NAMALWA (cell line): ENCODE measurements around the gene FNDC3A.
"Not testable (repeated sequence)": the region's sequence is repeated elsewhere in the genome, so short reads cannot be mapped to it uniquely, and the experiment has no call there.

Source experiments
- DNase-seq: peaks from one replicate; pipeline ENCODE4 v3.0.0-alpha.2; 2015; ENCODE audit warnings: low spot score

The FNDC3A gene

DNA sequence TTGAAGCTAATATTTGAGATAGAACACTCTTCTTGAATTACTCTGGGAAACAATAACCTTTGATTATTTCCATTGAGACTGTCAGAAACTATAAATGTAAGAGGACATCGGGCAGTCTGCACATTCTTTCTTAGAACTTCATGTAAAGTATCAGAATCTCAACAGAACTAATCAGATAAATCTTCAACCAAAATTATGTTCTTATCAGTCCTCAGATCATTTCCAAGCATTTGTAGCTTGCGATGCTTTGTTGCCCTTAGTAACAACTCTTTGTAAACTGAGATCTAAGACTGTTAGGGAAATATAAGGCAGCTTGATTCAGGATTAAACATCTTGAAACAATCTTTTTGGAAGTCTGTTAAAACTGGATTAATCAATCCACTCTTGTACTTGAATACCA, 70.3 kb downstream of the FNDC3A start:
- no peak for DNase-seq

DNA sequence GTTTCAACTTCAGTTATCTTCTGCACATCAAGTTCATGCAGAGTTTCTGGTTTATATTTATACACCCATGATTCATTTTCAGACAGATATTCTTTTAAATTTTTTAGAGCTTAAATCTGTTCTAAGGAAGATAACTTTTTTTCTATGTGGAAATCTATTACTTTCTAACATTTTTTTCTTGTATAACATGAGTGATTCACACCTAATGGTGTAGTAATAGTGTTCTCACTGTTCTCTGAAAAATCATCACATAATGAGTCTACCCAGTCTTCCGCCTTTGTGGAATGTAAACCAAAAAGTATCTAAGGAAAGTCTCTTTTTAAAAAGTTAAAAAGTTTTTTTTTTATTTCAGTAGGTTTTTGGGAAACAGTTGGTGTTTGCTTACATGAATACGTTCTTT, 70.8 kb downstream of the FNDC3A start:
- DNase-seq = no peak

DNA sequence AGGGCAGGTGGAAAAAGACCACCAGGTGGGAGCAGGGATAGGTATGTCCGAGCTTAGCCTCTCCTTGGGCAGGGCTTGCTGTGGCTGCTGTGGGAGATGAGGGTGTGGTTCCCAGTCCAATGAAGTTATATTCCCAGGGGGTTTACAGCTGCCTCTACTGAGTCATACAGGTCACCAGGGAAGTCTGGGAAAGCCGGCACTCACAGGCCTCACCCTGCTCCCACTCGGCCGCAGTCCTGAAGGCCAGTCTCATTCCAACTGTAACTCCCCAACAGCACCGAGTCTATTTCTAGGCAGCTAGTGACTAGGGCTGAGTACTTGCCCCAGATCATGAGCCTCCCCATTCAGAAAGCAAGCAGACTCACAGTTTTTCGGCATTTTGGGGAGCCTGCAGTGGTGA, 77.1 kb downstream of the FNDC3A start:
- DNase-seq = no peak

DNA sequence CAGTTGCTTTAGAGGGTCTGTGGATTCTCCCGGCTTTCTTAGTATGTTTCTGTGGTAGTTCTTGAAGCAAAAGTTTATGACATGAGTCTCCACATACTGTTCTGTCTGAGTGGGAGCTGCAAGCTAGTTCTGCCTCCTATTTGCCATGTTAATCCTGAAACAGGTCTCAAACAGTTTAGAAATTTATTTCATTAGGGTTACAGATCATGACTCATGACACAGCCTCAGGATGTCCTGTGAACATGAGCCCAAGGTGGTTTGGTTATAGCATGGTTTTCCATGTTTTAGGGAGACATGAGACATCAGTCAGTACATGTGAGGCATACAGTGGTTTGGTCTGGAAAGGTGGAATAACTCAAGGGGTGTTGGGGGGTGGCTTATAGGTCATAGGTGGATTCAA, 77.5 kb downstream of the FNDC3A start:
- no peak for DNase-seq

DNA sequence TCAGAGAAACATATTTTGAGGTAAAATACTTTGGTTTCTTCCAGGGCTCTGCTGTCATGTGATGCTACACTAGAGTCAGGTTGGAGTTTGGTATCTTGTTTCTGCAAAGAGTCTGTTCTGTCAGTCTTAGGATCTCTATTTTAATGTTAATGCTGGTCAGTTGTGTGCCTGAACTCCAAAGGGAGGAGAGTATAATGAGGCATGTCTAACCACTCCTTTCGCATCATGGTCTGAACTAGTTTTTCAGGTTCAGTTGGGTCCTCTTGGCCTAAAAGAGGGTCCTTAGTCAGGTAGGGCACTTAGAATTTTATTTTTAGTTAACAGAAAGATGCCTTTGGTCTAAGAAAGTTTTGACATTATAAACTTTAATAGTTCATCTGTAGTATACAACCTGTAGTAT, 78.2 kb downstream of the FNDC3A start:
- no peak for DNase-seq

DNA sequence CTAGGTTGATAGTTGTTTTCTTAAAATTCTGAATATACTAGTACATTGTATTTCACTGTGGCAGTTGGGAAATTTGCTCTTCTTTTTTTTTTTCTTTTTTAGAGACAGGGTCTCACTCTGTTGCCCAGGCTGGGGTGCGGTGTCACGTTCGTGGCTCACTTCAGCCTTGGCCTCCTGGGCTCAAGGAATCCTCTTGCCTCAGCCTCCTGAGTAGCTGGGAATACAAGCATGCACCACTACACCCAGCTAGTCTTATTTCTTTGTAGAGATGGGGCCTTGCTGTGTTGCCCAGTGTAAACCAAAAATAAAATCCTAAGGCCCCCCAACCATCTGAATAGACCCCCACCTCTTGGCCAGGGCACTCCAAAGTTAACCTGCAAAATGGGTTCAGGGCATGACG, 79.3 kb downstream of the FNDC3A start:
- DNase-seq = no peak

DNA sequence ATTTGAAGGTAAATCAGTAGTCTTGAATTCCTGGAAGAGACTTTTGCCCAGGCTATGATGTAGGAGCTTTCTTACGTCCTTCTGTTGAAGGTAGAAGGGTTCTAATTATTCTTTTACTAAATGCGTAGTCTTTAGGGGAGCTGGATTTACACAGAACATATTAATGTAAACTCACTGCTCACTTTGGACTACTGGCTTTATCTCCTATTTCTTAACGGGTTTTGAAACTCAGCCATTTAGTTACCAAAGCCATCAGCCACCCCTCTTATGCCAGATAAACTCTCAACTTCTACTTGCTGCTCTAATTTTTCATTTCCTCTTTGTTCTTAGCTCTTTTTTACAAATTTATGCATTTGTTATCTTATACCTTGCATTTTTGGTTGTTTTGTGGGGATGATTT, 81.5 kb downstream of the FNDC3A start:
- no peak for DNase-seq

DNA sequence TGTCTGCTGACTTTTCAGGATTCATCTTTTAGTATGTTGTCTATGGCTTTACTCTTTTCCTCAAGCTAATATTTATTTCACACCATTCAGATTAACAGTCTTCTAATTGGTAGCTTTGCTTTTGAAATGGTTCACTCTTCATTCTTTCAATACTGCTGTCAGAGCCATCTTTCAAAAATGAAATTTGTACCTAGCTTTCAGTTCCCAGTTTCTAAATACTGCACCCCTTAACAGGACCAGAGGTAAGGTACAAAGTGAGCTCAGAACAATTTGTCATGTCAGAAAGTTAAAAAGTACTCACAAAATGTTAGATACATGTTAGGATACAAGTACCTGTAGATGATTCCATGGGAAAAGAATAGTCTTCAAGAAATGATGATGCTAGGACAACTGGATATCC, 83.0 kb downstream of the FNDC3A start:
- DNase-seq = no peak

DNA sequence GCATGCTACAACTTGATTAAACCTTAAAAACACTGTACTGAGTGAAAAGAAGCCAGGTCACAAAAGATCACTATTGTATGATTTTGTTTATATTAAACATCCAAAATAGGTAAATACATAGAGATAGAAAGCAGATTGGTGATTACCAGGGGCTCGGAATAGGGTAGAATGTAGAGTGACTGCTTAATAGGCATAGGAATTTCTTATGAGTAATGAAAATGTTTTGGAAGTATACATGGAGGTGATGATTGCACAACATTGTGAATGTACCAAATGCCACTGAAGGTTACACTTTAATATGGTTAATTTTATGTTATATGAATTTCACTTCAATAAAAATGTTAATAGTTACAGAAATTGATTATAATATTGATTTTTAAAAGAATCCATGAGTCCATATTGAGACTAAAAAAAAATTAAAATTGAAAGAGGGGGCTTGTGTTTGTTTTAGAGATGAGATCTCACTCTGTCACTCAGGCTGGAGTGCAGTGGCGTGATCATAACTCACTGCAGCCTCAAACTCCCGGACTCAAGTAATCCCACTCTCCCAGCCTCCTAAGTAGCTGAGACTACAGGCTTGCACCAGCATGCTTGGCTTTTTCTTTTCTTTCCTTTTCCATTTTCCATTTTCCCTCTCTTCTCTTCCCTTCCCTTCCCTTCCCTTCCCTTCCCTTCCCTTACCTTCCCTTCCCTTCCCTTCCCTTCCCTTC, 85.1 kb downstream of the FNDC3A start:
- no peak for DNase-seq

DNA sequence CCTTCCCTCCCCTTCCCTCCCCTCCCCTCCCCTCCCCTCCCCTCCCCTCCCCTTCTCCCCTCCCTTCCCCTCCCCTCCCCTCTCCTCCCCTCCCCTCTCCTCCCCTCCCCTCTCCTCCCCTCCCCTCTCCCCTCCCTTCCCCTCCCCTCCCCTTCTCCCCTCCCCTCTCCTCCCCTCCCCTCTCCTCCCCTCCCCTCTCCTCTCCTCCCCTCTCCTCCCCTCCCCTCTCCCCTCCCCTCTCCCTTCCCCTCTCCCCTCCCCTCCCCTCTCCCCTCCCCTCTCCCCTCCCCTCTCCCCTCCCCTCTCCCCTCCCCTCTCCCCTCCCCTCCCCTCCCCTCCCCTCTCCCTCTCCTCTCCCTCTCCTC, 85.7 kb downstream of the FNDC3A start:
- not testable (repeated sequence) for DNase-seq

DNA sequence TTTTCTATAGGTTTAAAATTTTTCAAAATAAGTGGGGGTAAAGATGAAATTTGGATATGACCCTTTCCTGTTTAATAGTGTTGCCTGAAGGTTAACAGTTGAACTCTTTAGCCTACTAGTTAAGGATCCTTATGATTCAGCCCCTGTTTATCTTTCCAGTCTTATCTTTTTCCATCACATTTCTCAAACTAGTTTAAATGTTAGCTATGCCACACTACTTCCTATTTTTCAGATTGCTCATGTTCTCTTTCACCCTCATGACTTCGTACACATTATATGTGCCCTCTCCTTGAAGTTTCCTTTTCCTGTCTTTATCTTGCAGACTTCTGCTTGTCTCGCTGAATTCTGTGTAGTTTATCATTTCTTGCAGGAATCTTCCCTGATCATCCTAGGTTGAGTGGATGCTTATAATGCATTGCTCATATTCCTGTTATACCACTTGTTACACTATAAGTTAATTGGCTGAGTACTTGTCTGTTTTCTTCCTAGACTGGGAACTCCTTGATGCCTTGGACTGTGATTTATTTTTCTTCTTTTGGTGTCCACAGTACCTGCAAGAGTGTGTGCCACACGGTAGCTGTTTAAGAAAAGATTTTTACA, 86.7 kb downstream of the FNDC3A start:
- no peak for DNase-seq

DNA sequence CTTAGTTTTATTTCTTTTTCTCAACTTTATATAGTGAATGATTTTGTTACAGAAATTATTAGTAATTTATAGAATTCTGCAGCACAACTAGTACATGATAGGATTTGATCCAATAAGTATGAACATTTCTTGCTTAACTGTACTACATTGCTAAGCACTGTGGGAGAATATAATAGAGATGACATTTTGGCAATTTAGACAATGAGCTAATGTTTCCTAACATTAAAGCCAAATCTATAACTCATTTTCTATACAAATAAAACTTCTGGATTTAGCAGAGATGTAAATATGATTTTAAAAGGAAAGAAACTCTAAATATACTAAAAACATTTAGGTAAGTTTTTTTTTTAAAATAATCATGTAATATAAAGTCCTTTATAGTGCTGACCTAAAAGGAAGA, 87.3 kb downstream of the FNDC3A start:
- DNase-seq = no peak

DNA sequence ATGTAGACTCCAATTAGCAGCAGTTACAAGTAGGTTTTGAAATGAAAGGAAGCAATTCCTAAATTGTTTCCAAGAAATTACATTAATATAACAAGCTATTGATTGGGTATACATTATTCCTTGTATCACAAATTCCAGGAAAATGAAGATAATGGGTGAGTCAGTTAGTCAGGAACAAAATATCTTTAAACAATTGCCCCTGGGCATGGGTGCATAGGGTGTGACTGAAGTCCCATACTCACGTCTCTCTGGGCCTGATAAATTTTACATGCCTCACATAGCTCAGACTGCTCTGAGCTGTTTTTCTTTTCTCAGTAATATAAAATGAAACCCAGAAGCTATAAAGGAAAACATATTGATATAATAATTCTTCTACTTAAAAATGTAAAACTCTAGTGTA, 87.8 kb downstream of the FNDC3A start:
- no peak for DNase-seq

DNA sequence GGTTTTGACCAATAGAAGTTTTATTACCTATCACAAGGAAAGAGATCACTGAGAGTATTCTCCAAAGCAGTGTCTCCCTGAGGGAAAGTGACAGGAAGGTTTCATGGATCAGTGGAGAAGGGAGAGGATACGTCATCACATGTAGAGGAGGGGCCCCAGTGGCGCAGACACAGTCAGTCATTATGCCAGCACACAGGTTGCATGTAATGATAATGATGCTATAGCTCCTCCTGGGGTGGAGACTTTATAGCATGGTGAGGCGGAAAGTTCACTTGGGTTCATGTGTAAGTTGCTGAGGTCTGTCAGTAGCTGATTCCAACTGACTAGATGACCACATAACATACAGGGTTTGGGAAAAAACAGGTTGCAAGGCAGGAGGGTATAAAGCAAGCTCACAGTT, 88.8 kb downstream of the FNDC3A start:
- DNase-seq = no peak

DNA sequence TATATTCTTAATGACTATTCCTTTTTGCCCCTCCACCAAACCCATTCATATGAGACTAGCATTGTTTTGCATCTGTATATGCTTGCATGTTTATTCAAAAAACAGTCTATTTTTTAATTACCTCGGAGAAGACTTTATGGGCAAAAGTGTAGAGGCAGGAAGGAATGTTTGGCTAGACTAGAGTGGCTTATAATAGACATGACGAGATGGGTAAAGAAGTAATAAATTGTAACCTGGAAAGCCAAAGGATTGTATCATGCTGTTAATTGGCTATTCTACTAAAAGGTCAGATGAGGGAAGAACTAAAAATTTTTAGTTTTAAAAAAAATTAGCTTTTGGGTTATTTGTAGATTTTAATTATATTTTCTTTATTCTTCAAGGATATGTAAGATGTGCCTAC, 91.1 kb downstream of the FNDC3A start:
- no peak for DNase-seq

DNA sequence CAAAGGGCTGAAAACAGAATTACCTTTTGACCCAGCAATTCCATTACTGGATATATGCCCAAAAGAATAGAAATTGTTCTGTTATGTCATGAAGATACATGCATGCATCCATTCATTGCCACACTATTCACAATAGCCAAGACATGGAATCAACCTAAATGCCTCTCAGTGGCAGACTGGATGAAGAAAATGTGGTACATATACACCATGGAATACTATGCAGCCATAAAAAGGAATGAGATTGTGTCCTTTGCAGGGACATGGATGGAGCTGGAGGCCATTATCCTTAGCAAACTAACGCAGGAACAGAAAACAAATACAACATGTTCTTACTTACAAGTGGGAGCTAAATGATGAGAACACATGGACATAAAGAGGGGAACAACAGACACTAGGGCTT, 92.8 kb downstream of the FNDC3A start:
- not testable (repeated sequence) for DNase-seq

DNA sequence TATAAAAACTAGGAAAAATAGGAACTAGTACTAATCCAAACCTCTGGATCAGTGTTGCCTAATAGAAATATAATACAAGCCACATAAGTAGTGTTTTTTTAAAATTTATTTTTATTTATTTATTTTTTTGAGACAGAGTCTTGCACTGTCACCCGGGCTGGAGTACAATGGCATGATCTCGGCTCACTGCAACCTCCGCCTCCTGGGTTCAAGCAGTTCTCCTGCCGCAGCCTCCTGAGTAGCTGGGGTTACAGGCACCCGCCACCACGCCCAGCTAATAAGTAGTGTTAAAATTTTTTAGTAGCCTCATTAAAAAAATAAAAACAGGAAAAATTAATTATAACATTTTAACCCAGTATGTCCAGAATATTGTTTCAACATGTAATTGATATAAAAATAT, 94.3 kb downstream of the FNDC3A start:
- not testable (repeated sequence) for DNase-seq

DNA sequence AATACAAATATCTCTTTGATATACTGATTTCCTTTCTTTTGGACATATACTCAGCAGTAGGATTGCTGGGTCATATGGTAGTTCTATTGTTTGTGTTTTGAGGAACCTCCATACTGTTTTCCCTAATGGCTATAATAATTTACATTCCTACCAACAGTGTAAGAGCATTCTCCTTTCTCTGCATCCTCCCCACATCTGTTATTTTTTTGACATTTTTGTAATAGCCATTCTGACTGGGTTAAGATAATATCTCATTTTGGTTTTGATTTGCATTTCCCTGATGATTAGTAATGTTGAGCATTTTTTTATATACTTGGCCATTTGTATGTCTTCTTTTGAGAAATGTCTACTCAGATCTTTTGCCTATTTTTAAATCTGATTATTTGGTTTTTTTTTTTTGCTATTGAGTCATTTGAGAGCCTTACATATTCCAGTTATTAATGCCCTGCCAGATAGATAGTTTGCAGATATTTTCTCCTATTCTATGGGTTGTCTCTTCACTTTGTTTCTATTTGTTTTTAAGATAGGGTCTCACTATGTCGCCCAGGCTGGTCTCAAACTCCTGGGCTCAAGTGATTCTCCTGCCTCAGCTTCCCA, 95.7 kb downstream of the FNDC3A start:
- DNase-seq = no peak

DNA sequence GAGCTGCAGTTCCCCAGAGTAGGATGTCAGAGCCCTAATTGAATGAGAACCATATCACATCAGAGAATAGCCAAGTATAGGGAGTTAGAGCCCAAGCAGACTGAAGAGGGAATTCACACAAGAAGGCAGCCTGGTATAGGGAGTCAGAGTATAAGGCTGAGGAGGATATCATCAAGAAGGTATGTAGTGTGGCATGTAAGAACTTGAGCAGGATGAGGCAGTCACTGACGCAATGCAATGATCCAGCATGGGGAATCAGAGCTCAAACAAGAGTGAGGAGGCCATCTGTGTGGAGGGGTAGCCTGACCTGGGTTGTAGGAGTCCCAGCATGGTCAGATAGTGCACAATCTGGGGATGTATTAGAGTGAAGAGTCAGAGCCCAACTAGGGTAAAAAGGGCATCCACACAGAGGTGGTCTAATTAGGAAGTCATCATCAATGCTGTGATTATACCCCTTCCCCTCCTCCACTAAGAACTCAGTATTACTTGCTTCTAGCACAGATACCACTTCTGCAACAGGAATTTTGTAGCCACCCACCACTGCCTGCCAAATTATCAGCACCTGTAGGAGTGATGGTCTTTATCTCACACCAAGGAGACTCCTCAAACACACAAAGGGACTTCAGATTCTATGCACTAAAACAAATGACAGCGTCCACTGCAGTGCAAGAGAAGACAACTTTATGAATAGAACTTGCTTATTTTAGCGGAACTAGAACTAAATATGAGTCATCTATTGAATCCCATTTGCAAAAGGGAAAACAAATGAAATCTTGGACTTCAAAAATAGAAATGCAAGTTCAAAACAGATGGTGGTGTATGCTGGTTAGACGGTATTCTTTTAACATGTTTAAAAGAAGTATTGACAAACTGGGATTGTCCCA, 107.2 kb downstream of the FNDC3A start:
- no peak for DNase-seq

DNA sequence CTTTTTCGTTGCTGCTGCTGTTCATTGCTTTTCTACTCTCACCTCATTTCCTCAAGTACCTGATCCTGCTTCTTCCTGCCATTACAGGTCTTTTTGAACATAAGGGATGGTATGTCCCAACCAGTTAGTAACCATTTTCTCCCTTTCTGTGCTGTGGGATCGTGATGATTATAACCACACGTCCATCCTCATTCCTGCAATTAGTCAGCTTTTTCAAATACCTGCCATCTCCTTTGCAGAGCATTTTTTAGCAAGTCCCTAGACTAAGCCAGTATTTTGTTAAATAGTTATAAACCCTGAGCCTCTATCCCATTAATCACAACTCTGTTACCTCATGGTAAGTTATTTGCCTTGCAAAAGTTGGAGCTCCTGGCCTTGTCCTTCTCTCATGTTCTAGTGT, 109.2 kb downstream of the FNDC3A start:
- DNase-seq = no peak

DNA sequence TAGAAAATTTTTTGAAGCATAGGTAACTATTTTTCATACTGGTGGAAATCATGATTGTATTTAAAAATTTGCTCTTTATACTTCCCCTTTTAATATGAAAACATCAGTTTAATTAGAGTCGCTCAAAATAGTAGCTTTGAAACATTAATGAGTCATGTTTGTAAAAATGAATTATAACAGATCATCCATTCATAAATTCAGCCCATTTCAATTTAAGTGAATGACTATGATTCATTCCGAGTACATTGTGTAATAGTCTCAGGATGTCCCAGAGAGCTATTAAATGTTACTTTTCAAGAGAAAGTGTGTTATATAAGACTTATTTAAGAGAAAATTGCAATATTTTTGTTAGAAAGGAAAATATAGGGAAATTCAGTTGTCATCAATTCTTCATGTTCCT, 111.0 kb downstream of the FNDC3A start:
- no peak for DNase-seq

DNA sequence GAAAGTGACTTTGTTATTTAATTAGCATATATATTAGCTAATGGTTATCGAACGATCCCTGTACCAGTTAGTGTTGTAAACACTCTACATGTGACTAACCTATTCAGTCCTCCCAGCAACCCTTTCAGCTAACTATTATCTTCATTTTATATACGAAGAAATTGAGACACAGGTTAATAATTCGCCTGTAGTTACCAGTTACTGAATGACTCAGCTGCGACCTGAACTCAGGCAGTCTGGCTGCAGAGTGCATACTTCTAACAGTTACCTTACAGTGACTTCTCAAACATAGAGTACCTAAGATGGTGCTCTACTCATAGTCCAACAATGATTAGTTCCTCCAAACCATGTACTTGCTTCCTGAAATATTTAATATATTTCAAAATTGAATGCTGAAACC, 117.7 kb downstream of the FNDC3A start:
- DNase-seq = no peak

DNA sequence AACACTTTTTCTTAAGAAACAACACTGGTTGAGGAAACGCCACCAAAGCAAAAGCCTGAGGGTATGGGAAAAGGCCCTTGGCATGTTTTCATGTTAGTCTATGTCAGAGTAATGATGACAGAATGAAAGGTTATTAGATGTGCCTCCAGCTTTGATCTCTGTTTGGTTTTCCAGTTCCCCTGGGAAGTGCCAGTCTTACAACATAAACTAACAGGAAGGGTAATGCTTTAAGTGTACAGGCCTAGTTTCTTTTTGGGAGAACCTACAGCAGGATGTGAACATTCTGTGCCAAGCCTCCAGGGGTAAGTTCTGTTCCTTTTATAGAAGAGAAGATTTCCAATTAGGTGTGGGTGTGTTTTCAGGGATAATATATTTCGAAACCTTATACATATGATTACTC, 121.7 kb downstream of the FNDC3A start:
- no peak for DNase-seq
